Neural crest cell (in vitro differentiated cells): ENCODE results near the gene CBLN2. TPM values are rescaled to one million over a fixed set of nuclear protein-coding genes. Genes with fewer than 3 reads are reported as not detected.

ENCODE experiments used
- DNase-seq: peaks from one replicate; pipeline ENCODE4 v3.0.0; 2021; ENCODE audit warnings: low read depth, mixed read lengths, low spot score
- H3K27ac Mint-ChIP-seq: one replicate; pipeline ENCODE4 v1.8.0; 2021; ENCODE audit warnings: mild to moderate bottlenecking, mixed read lengths; ENCODE audit not compliant: unreplicated experiment
- H3K27me3 Mint-ChIP-seq: 2 replicates; pipeline ENCODE4 v1.8.0; 2021; ENCODE audit warnings: low read depth, mild to moderate bottlenecking, mixed read lengths
- H3K36me3 Mint-ChIP-seq: 2 replicates; pipeline ENCODE4 v1.8.0; 2021; ENCODE audit warnings: low read depth, mild to moderate bottlenecking, mixed read lengths
- H3K4me1 Mint-ChIP-seq: 2 replicates; pipeline ENCODE4 v1.8.0; 2021; ENCODE audit warnings: mixed read lengths
- H3K4me3 Mint-ChIP-seq: one replicate; pipeline ENCODE4 v1.8.0; 2021; ENCODE audit warnings: mild to moderate bottlenecking, mixed read lengths
- H3K9me3 Mint-ChIP-seq: 2 replicates; pipeline ENCODE4 v1.8.0; 2021; ENCODE audit warnings: mixed read lengths
- total RNA-seq: library from RNA; stranded (reverse); gene quantifications from 2 replicates; pipeline ENCODE4 v1.2.1, GENCODE V29; 2021
- TF ChIP-seq, protein P1 (sequence below): fragments of 200-600 bp; sonication (generic); conservative IDR thresholded peaks from 2 replicates; pipeline ENCODE4 v1.5.0; 2021; ENCODE audit warnings: antibody characterized with exemption, mild to moderate bottlenecking

The CBLN2 gene
- total RNA-seq, 1 donor from 2014 or later, result 0.58 TPM

- Mint-ChIP-seq H3K36me3 (no peaks in the 10 kb centered on the region), H3K27me3 (peaks cover 55% of the 10 kb centered on the region), H3K4me3 (no peak overlapping the region), H3K9me3 (no peaks in the 10 kb centered on the region), H3K27ac (no peak overlapping the region), H3K4me1 (no peaks in the 10 kb centered on the region)
- TF ChIP-seq, protein P1, sequence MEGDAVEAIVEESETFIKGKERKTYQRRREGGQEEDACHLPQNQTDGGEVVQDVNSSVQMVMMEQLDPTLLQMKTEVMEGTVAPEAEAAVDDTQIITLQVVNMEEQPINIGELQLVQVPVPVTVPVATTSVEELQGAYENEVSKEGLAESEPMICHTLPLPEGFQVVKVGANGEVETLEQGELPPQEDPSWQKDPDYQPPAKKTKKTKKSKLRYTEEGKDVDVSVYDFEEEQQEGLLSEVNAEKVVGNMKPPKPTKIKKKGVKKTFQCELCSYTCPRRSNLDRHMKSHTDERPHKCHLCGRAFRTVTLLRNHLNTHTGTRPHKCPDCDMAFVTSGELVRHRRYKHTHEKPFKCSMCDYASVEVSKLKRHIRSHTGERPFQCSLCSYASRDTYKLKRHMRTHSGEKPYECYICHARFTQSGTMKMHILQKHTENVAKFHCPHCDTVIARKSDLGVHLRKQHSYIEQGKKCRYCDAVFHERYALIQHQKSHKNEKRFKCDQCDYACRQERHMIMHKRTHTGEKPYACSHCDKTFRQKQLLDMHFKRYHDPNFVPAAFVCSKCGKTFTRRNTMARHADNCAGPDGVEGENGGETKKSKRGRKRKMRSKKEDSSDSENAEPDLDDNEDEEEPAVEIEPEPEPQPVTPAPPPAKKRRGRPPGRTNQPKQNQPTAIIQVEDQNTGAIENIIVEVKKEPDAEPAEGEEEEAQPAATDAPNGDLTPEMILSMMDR, result no peak
- DNase-seq, result no peak
Measured at GRCh38 chr18:72502671-72503431, 41.3 kb downstream of the CBLN2 start.

GRCh38 chr18:72492497-72492896 is 51.6 kb downstream of the CBLN2 start:
- Mint-ChIP-seq H3K27me3 (peaks cover 39% of the 10 kb centered on the region), H3K4me3 (no peak overlapping the region), H3K9me3 (no peaks in the 10 kb centered on the region), H3K27ac (no peak overlapping the region), H3K4me1 (no peaks in the 10 kb centered on the region), H3K36me3 (no peaks in the 10 kb centered on the region)
- TF ChIP-seq, protein P1, result no peak
- no peak for DNase-seq
